ENCODE results near the gene NGB. TPM values are rescaled to one million over a fixed set of nuclear protein-coding genes. Genes with fewer than 3 reads are reported as not detected.

Gene NGB, protein sequence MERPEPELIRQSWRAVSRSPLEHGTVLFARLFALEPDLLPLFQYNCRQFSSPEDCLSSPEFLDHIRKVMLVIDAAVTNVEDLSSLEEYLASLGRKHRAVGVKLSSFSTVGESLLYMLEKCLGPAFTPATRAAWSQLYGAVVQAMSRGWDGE
- not detected in 5 replicates for total RNA-seq (2022; extraction: Qiagen RNA extraction)

DNA sequence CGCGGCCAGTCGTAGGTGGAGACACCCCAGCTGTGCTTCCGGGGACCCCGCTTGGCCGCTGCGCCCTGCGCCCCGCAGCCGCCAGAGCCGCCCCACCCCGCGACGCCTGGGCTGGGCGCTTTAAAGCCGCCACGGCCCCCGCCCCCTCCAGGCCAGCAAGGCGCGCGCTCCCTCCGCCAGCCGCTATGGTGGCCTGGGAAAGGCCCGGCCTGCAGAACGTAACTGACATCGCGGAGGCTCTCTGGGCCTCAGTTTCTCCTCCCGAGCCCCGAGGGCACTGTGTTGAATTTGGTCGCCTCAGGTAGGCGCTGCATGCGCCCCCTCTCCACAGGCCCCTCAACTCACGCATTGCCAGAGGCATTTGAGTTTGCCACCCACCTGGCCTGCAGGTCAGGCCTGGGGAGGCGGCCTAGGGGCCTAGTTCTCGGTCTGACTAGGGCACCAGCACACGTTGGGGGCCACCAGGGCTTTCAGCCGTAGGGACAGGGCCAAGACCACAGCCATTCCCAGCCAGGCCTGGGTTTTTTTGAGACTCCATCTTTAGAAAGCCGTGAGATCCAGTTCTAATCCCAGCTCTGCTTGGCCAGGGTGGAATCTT, at the start of gene NGB:
Gene NGB, minus strand, starts transcription at position 94 of the 598 bp plus-strand sequence. CDS start 269 bp downstream, outside the sequence.

DNA sequence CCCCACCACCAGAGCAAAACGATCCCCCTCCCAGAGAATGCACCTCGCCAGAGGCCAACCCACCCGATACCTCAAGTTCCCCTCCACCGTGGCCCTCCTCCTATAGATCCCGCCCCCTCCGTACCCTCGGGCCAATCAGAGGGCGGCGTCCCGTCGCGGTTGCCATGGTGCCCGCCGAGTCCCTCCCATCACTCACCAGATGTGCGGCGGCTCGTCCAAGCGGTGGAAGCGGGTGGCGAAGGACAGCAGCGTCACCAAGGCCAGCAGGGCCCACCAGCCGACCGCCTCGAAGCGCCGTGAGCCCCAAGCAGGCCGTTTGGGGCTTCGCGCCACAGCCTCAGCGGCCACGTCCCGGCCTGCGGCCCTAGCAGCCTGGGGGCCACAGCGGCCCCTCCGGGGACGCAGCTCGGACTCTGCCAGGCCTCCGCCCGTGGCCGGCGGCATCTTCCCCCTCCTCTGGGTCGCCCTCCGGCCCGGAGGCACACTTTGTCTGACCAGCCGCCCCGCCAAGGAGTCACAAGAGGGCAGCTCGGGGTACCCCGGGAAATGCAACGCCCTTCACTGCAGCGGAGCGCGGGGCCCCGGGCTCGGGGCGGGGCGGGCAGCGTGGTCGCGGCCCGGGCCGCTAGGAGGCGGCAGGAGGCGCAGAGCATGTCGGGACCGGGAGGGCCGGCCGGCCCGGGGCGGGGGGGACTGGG, 49.4 kb upstream of the NGB start, which contains the start of gene POMT2:
Gene POMT2, minus strand, starts transcription at position 646 of the 698 bp plus-strand sequence. Its CDS starts 202 bp downstream, at position 444.

Other genes with a start within 250 kb of the NGB start
- gene IRF2BPL, start 242.5 kb downstream of the NGB start, total RNA-seq (2022; extraction: Qiagen RNA extraction), result 15.9 to 24.7 TPM (median 23.0 TPM) in 5 replicates
- gene CIPC, start 172.9 kb downstream of the NGB start, total RNA-seq (2022; extraction: Qiagen RNA extraction), result 6.4 to 8.6 TPM (median 7.3 TPM) in 5 replicates
- gene ZDHHC22, start 129.4 kb downstream of the NGB start, total RNA-seq (2022; extraction: Qiagen RNA extraction), result 0.20 to 0.46 TPM (median 0.34 TPM) in 5 replicates
- gene TMEM63C, start 89.4 kb downstream of the NGB start, total RNA-seq (2022; extraction: Qiagen RNA extraction), result 0.78 to 1.4 TPM (median 0.96 TPM) in 5 replicates
- 28.5 to 33.6 TPM (median 33.2 TPM) in 5 replicates for gene POMT2, start 49.7 kb upstream of the NGB start, total RNA-seq (2022; extraction: Qiagen RNA extraction)
- gene GSTZ1, start 49.8 kb upstream of the NGB start, total RNA-seq (2022; extraction: Qiagen RNA extraction), result 31.4 to 36.5 TPM (median 36.3 TPM) in 5 replicates
- gene TMED8, start 105.9 kb upstream of the NGB start, total RNA-seq (2022; extraction: Qiagen RNA extraction), result 5.4 to 8.0 TPM (median 7.1 TPM) in 5 replicates
- 1.7 to 2.7 TPM (median 2.1 TPM) in 5 replicates for gene SAMD15, start 106.2 kb upstream of the NGB start, total RNA-seq (2022; extraction: Qiagen RNA extraction)
- 0.08 to 0.18 TPM in 2 of 5 replicates, not detected in the others for gene NOXRED1, start 152.3 kb upstream of the NGB start, total RNA-seq (2022; extraction: Qiagen RNA extraction)
- gene VIPAS39, start 186.4 kb upstream of the NGB start, total RNA-seq (2022; extraction: Qiagen RNA extraction), result 13.1 to 15.5 TPM (median 13.9 TPM) in 5 replicates
- gene AHSA1, start 186.9 kb upstream of the NGB start, total RNA-seq (2022; extraction: Qiagen RNA extraction), result 240 to 356 TPM (median 251 TPM) in 5 replicates
- gene ISM2, start 227.6 kb upstream of the NGB start, total RNA-seq (2022; extraction: Qiagen RNA extraction), result 0.24 to 0.44 TPM (median 0.42 TPM) in 5 replicates

Measured in A549 treated with CORT108297 at 1 μM for 4 hours (cell line).